Lower leg skin (tissue), 4 donors: ENCODE results near the gene DEPDC1B. TPM values are rescaled to one million over a fixed set of nuclear protein-coding genes. Genes with fewer than 3 reads are reported as not detected.
"Not testable (repeated sequence)": the region's sequence is repeated elsewhere in the genome, so short reads cannot be mapped to it uniquely, and the experiment has no call there.

ENCODE experiments used
- DNase-seq, 2 donors: peaks; one replicate each; pipeline ENCODE4 v3.0.0-alpha.2; 2019; ENCODE audit warnings: low spot score in 2 of 2
- H3K4me3 ChIP-seq: fragments of 200-600 bp; sonication (generic); 2 replicates; pipeline ENCODE4 v1.5.1; 2017; ENCODE audit warnings: mild to moderate bottlenecking, low read depth; ENCODE audit not compliant: poor library complexity, severe bottlenecking
- POLR2A ChIP-seq, 2 donors: fragments of 450-650 bp; IDR thresholded peaks; one replicate each; pipeline ENCODE4 v1.6.1; 2016 to 2017; ENCODE audit warnings: antibody characterized with exemption in 2 of 2, mild to moderate bottlenecking in 1 of 2, moderate library complexity in 1 of 2
- WGBS, 2 donors: methylation state at CpG; one replicate each; pipeline ENCODE4 v1.1.5; 2018; 5-methylcytosine and 5-hydroxymethylcytosine counted together
- intact Hi-C: fragments of 100-400 bp; cut with DNase I; formaldehyde crosslinking; loops from one replicate; pipeline ENCODE4 v1.15.0; 2023; ENCODE audit warnings: low total_unique reads
- total RNA-seq, 4 donors: library from RNA; depleted of rRNA; stranded (reverse); fragments of >200 nt; gene quantifications; one replicate each; pipeline ENCODE4 v1.1.0, GENCODE V29; 2016
- TF ChIP-seq, protein P1 (sequence below), 3 donors: fragments of 450-650 bp; IDR thresholded peaks; one replicate each; pipeline ENCODE4 v1.5.1; 2016; ENCODE audit warnings: antibody characterized with exemption in 3 of 3, mild to moderate bottlenecking in 3 of 3, moderate library complexity in 2 of 3

Gene DEPDC1B
- total RNA-seq, 4 donors from 2014 or later: 0.13 to 2.9 (median 1.3) TPM

DNA sequence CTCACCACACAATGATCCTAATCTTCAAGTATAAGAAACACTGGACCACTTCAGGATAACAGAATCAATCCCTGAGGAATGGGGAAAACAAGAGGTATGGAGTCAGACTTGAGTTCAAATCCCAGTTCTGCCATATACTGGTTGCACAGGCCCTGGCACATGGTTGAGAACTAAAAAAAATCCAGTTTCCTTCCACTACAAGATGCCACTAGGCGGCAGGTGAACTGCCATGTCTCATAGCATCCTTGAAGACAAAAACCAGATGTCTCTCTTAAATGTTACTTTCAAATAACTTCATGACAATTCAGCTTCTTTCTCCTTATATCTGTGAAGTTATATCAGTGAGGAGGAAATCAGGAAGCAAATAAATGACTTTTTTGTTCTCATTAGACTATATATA, 11.0 kb downstream of the DEPDC1B start:
- DNase-seq: no peak
- intact Hi-C loops: no loop called here
- WGBS, 2 donors: 98 to 100% methylated on average over 1 of the region's 1 CpG
- H3K4me3 ChIP-seq: no peak overlapping the region
- no peak for TF ChIP-seq POLR2A (IDR thresholded peaks at IDR 0.05)

DNA sequence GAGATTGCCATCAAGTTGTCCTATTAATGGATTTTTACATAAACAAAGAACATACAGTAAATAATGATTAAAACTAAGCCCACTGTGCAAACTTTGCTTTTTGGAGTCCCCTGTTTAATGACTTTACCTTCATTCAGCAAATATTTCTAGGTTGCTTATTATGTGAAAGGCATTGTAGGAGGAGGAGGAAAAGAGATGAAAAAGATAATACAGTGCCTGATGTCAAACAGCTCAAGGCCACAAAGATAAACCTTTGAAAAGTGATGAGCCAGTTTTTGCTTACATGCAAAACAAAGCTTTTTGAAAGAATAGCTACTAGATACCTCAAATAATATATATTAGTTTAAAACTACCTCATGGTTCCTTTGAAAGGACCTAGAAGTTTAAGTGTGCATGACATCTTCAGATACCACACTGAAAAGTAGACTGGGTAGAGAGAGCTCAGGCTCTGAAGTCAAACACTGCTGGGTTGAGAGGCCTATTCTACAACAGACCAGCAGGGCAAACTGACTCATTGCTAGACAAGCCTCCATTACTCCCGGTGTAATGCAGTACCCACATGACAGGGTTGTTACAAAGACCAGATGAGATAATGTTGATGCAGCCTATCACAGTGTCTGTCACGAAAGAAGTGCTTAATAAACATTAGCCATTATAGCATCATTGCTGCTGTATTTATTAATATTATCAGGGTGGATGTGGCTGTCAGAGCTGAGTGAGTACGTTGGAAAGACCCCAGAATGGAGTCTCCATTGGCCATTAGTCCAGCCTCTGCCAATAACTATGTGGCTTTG, 11.8 kb downstream of the DEPDC1B start:
- no peak for DNase-seq
- no peak overlapping the region for H3K4me3 ChIP-seq
- 71 to 75% methylated on average over 3 of the region's 3 CpGs for WGBS, 2 donors
- intact Hi-C loops: no loop called here
- TF ChIP-seq POLR2A (IDR thresholded peaks at IDR 0.05): no peak
- TF ChIP-seq, protein P1, sequence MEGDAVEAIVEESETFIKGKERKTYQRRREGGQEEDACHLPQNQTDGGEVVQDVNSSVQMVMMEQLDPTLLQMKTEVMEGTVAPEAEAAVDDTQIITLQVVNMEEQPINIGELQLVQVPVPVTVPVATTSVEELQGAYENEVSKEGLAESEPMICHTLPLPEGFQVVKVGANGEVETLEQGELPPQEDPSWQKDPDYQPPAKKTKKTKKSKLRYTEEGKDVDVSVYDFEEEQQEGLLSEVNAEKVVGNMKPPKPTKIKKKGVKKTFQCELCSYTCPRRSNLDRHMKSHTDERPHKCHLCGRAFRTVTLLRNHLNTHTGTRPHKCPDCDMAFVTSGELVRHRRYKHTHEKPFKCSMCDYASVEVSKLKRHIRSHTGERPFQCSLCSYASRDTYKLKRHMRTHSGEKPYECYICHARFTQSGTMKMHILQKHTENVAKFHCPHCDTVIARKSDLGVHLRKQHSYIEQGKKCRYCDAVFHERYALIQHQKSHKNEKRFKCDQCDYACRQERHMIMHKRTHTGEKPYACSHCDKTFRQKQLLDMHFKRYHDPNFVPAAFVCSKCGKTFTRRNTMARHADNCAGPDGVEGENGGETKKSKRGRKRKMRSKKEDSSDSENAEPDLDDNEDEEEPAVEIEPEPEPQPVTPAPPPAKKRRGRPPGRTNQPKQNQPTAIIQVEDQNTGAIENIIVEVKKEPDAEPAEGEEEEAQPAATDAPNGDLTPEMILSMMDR (IDR thresholded peaks at IDR 0.05): no peak

DNA sequence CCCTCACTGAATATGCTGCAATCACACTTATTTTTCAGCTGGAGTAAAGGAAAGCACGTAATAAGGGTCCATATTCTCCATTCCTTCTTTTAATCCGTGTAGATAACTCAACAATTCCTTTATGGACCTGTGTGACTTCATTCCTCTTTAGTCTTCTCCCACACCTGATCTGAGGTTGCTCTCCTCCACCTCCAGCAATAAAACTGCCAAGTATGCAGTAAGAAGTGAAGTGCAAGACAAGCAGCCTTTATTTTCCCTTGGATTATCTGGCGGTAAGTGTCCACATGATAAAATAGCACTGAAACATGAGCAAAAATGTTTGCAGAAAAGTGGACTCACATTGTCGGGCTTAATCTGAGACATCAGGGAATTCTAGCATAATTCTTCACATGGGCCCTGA, 13.8 kb downstream of the DEPDC1B start:
- H3K4me3 ChIP-seq: no peak overlapping the region
- WGBS, 2 donors: 94 to 98% methylated on average over 4 of the region's 4 CpGs
- intact Hi-C loops: no loop called here
- TF ChIP-seq, protein P1 (IDR thresholded peaks at IDR 0.05): no peak
- TF ChIP-seq POLR2A (IDR thresholded peaks at IDR 0.05): no peak
- DNase-seq: no peak

DNA sequence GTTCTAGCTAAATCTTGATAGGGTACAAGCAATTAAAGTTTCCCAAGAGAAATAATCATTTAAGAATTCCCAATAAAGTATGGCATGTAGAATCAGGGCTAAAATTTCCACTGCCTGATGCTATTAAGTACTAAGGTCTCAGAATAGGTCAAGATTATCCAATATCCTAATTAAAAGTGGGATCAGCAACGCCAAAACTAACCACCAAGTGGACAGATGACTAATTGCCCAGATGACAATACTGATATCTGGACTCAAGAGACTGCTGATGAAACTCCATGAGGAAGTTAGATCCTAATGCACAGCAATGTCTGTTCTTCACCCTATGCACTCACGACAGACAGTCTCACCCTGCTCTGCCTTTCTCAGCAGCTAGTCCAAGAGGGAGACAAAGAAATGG, 14.3 kb downstream of the DEPDC1B start:
- WGBS, 2 donors: 74 to 79% methylated on average over 2 of the region's 2 CpGs
- intact Hi-C loops: no loop called here
- DNase-seq: no peak
- no peak for TF ChIP-seq POLR2A (IDR thresholded peaks at IDR 0.05)
- TF ChIP-seq, protein P1 (IDR thresholded peaks at IDR 0.05): no peak
- no peak overlapping the region for H3K4me3 ChIP-seq

DNA sequence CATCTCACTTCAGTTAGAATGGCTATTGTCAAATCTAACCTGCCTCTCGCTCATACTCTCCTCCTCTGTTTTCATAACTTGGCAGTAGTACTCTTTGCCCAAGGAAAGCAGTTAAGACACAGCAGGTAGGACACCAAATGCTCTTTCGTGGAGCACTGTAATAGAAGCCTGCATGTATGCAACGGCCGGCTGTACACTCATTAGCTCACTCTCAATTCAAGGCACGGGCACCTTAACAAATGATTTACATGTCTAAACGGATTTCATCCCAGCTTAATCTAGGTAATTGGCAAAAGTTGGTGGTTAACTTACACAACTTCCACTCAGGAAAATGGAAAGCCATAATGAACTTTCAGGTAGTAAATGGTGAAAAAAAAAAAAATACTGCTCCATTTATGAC, 14.9 kb downstream of the DEPDC1B start:
- no peak overlapping the region for H3K4me3 ChIP-seq
- TF ChIP-seq, protein P1 (IDR thresholded peaks at IDR 0.05): no peak
- TF ChIP-seq POLR2A (IDR thresholded peaks at IDR 0.05): no peak

DNA sequence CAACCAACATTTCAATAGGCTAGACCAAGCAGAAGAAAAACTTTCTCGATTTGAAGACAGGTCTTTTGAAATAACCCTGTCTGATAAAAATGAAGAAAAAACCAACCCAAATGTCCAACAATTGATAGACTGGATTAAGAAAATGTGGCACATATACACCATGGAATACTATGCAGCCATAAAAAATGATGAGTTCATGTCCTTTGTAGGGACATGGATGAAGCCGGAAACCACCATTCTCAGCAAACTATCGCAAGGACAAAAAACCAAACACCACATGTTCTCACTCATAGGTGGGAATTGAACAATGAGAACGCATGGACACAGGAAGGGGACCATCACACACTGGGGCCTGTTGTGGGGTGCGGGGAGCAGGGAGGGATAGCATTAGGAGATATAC, 18.0 kb downstream of the DEPDC1B start:
- 99 to 100% methylated on average over 5 of the region's 5 CpGs for WGBS, 2 donors

More for the DNA sequence above, 14.9 kb downstream of the DEPDC1B start:
- 65 to 70% methylated on average over 6 of the region's 6 CpGs for WGBS, 2 donors
- no peak for DNase-seq
- intact Hi-C loops: no loop called here

DNA sequence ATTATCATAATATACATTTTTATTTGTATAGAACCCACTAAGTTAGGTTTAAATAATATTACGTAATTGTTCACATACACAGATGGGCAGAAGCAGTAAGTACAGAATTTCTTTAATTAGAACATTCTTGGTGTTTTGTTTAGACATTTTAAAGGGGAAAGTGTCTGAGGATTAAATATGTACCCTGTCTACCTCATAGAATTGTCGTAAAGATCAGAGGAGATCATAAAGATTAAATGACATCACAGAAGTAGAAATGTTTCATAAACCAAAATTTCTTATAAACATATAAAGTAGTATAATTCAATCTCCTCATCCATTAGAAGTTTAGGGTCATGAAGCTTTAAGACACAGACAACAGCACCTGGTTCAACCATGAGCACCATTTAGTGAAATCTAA, 20.1 kb downstream of the DEPDC1B start:
- intact Hi-C loops: no loop called here
- 93 to 94% methylated on average over 2 of the region's 2 CpGs for WGBS, 2 donors
- TF ChIP-seq POLR2A (IDR thresholded peaks at IDR 0.05): no peak
- TF ChIP-seq, protein P1 (IDR thresholded peaks at IDR 0.05): no peak
- no peak overlapping the region for H3K4me3 ChIP-seq
- DNase-seq: no peak

More for the DNA sequence above, 18.0 kb downstream of the DEPDC1B start:
- H3K4me3 ChIP-seq, intact Hi-C loops, DNase-seq: not testable (repeated sequence)
